GM18870 (cell line): ENCODE data around the gene CDC42EP5.

ENCODE experiments used
- ATAC-seq: cut with Tn5 transposase; IDR thresholded peaks from one replicate; pipeline ENCODE4 v1.9.1; 2021; ENCODE audit warnings: moderate library complexity; ENCODE audit not compliant: unreplicated experiment

Gene CDC42EP5

DNA sequence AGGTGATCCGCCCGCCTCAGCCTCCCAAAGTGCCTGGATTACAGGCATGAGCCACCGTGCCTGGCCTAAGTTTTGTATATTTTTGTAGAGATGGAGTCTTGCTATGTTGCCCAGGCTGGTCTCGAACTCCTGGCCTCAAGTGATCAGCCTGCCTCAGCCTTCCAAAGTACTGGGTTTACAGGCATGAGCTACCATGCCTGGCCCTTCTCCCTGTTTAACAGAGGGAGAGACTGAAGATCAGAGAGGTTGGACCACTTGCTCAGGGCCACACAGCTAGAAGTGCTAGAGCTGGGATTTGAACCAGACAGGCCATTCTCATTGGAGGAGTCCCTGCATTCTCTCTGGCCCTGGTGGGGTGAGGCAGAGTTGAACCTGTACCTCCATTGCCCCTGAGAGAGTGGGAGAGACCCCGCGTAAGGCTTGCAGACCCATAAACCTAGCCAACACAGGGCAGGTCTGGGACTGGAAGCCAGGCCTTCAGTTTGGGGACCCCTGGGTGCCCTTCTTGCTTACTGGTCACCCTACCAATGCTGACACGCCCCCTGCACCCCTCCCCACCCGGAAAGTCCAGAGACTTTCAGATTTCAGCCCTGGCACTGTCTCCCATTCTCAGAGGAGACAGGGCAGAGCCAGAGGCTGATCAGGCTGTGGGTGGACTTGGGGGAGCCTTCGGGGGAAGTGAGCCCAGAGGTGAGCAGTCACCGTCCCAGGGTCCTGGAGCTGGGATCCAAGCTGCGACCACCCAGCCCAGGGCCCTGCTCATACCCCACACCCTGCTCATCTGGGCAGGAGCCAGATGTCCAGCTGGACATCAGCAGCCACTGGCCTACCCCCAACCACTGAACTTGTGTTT, 44.5 kb downstream of the CDC42EP5 start:
- ATAC-seq: no peak

DNA sequence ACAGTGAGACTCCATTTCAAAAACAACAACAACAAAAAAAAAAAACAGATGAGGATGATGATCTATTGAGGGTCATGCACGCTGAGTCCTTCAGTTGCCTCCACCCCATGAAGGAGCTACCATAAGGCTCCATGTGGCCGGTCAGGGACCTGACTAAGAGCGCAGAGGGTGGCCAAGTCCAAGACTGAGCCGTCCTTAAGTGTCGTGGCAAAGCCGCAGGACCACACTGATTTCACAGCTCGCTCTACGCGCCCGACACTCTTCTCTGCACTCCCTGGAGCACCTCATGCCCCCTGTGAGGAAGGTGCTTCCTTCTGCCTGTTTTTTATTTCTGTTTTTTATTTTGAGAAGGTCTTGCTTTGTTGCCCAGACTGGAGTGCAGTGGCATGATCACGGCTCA, 45.5 kb downstream of the CDC42EP5 start:
- ATAC-seq: no peak

DNA sequence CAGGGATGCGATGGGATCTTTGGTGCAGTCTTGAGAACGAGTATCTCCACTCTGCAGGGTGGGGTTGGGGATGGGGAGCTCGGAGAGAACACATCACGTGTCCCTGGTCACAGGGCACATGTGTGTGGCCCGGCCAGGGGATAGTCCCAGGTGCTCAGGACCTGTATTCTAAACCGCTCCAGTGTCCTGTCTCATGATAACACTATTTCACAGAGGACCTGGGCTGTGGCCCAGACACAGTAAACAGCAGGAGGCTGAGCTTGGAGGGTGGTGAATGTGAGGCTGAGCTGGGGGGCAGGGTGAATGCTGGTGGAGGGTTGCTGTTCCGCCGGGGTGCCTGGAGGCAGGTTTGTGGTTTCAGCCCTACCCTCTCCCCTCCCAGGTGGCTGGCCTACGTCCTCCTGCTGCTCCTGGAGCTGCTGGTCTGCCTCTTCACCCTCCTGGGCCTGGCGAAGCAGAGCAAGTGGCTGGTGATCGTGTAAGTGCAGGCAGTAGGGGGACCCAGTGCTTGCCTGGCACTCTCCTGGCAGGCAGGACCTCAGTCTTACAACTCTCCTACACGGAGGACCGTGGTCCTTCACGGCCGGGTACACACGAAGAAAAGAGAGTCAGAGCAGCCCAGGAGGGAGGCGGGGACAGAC, 46.7 kb downstream of the CDC42EP5 start:
- no peak for ATAC-seq

DNA sequence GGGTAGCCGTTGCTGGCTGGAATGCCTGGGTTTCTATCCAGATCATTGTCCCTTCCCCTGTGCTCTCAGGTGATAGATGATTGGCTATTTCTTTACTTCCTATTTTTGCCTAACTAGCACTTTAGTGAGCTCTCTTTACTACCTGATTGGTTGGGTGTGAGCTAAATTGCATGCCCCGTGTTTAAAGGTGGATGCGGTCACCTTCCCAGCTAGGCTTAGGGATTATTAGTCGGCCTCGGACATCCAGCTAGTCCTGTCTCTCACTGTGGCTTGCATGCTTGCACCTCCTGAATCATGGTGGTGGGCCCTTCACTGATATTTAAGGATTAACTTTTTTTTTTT, 47.7 kb downstream of the CDC42EP5 start:
- ATAC-seq: no peak

DNA sequence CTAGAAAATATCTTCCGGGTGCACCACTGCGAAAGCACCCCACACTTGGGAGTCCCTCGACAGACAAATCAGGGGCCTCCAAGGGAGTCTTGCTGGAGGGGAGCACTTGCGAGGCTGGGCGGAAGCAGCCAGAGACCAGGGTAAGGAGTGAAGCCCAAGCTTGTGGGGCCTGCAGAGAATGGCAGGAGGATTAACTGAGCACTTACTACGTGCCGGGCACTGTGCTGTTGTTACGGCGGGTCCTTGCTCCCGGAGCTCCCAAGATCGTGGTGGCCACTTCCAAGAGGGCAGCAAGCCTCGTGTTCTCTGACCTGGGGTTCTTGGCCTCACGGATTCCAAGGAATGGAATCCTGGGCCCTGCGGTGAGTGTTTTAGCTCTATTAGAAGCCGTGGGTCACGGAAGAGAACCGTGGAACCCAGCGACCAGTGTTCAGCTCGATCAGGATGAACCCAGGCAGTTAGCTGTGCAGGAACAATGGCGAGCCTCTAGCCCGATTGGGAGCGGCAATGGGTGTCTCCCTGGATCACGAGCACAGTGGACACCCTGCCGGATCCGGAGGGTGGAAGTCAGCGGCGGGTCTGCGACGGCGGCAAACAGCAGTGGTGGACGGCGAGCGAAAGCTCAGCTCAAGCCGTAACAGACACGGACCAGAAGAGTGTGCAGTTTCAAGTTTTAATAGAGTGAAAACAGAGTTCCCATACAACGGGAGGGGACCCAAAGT, 48.3 kb downstream of the CDC42EP5 start:
- no peak for ATAC-seq

DNA sequence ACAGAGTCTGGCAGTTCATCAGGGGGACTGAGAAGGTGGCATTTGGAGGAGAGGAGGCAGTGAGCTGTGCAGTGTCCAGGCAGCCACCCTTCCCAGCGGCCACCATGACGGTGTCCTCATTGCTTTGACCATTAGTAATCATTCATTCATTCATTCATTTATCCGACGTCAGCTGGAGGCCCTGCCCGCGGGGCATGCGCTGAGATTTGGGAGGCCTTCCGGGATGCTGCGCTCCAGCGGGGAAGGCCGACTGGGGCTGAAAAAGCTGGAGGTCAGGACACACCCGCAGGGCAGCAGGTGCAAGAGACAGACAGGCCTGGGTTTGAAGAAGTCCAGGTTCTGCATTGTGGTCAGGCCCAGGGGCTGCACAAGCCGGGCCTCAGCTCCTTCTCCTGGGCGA, 48.9 kb downstream of the CDC42EP5 start:
- ATAC-seq: no peak

DNA sequence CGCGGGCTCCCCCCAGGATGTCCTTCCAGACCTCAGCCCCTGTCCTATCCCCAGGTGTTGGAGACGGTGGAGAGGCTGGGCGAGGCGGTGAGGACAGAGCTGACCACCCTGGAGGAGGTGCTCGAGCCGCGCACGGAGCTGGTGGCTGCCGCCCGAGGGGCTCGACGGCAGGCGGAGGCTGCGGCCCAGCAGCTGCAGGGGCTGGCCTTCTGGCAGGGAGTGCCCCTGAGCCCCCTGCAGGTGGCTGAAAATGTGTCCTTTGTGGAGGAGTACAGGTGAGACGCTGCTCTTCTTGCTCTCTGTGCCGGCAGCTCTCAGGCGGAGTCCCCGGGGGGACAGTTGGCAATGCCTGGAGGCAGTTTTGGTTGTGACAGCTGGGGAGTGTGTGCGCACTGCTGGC, 51.0 kb downstream of the CDC42EP5 start:
- no peak for ATAC-seq

DNA sequence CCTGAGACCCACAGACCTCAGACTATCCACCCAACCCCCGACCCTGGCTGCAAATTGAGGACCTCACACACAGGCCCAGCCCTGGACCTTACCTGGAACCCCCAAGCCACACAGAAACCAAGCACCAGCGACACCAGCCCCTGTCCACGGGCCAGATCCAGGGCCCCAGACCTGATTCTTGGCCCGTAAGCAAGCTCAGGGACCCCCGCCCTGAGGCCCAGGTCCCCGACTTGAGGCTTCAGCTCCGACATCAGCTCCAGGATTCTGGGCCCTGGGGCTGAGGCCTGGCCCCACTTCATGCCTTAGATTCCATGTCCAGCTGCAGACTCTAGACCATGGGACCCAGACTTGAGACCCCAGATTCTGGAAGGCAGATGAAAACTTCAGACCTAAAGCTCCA, 51.6 kb downstream of the CDC42EP5 start:
- no peak for ATAC-seq

DNA sequence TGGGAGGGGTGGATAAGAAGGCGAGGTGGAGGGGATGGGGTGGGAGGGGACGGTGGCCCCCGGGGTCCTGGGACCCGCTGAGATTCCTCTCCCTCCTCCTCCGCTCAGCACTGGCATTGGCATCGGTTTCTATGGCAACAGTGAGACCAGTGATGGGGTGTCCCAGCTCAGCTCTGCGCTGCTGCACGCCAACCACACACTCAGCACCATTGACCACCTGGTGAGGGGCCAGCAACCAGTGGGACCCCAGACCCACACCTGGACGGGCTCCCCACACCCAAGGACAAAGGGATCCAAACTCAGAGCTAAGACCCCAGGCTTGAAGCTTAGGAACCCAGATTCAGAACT, 52.0 kb downstream of the CDC42EP5 start:
- ATAC-seq: no peak

DNA sequence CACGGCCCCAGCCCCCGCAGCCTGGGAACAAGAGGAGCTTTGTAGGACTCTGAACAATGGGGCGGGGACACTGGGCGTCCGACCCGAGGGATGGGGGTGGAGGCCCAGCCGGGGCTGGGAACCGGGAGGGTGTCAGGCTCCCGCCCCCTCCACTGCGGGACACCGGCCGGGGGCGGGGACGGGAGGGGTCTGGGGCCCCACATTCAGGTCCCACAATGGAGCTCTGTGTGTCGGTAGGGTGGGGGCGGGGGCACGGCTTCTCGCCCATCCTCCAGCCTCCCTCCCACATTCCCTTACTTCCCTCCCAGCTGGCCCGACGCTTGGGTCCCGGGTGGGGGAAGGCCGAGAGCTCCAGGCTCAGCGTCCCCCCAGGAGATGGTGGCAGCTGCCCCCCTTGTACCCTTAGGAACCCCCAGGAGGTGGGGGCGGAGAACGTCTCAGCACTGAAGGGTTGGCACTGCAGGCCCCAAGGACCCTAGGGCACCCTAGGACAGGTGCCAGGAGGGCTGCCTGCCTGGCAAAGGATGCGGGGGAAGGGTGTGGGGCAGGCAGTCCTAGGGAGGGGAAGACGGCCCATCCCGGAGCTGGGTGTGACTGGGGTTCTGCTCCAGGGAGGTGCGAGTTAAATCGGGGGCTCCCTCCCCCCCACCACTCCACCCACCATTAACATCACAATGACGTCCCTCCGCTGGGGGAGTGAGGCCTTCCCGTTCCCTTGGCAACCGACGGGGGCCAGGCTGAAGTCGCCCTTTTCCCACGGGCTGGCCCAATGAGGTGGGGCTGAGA, 52.5 kb downstream of the CDC42EP5 start:
- ATAC-seq: no peak

DNA sequence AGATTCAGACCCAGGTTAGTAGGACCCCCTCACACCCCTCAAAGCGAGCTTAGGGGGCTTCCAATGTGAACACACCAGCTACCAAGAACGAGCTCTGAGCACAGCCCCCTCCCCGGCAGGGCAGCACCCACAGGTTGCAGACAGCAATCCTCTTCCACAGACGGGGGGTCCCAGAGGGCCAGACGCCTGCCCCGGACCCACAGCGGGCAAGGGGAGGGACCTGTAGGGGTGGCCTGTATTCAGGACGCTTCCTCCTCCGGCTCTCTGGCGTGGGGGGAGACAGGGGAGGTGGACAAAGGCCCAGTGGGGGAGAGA, 53.1 kb downstream of the CDC42EP5 start:
- no peak for ATAC-seq

DNA sequence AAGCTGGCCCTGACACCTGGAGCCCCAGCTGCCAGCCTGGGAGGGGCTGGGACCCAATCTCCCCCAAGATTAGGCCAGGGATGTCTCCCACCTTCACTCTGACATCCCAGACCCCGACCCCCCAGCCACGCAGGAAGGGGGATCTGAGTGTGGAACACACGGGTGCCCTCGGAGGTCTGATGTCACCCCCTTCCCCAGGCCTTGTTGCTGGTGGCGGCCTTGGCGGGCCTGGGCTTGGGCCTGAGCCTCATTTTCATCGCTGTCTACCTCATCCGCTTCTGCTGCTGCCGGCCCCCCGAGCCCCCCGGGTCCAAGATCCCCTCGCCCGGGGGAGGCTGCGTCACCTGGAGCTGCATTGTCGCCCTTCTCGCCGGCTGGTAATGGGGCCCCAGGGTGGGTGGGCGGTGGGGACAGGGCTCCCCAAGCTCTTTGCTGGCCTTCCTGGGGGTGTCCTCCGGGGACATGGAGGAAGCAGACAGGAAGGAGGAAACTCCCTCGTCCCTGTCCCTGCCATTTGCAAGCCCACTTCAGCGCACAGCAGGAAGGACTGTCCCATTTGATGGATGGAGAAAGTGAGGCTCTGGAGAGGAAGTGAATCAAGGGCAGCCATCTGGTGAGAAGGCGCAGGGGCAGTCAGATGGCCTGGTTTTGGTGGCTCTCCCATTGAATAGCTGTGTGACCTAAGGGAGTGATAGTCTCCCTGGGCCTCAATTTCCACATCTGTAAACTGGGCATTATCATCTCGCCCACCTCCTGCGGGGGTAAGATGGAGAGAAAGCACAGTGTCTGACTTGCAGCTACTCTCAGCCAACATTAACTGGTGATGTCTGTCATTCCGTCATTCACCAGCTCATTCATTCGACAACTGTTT, 53.9 kb downstream of the CDC42EP5 start:
- ATAC-seq: no peak

DNA sequence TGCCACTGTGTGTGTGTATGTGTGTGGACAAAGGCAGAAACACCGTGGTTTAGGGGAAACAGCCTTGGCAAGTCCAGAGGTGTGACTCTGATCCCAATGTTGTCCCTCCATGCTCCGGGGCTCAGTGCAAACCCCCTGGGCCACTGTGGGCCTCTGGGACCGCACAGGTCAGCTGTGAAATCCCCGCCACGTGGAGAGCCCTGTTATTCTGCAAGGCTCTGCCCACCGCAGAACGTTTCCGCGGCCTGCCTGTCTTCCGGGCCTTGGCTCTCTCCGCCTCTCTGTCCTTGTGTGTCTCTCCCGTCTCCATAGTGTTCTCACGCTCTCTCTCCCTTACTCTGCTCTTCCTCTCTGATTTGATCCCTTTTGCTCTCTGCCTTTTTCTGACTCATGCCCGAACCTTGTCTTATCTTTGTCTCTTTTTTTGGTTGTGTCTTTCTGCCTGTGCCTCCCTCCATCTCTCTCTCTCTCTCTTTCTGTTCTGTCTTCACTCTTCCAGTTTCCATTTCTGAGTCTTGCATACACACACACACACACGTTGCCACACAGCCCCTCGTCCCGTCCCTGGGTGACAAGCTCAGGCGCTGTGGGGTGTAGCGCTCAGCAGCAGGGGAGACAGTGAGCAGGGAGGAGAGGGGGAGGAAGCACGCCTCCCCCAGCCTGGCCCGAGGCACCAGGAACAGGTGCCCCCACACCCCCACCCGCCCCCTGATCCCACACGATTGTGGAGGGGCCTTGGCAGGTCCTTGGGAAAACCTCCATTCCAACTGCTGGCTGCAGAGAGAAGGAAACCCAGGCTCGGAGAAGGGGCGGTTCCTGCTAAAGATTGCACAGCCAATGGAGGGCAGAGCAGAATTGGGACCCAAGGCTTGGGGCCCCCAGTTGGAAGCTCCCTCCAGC, 54.8 kb downstream of the CDC42EP5 start:
- no peak for ATAC-seq

DNA sequence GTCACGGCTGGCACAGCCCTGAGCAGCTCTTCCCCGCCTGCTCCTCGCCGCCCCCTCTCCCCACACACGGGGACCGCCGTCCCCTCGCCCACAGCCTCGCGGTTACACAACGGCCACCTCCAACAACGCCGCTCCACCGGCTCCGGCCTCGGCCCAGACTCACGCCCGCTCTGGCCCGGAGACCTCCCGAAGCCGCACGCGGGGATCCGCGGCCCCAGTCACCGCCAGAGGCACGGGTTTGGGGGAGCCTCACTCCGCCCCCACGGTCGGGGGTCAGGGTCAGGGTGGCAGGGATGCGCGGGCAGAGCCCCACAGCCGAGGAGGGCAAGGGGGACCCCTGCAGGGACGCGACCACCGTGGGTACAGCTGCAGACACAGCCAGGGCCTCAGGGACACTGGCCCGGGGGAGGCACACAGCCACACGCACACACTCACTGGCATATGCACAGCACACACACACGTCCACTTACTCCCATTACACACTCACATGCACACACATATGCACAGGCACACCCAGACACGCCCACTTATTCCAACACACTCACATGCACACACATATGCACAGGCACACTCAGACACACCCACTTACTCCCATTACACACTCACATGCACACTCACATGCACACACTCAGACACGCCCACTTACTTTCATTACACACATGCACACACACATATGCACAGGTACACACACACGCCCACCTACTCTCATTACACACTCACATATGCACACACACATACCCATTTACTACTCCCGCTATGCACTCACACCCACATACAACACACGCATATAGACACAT, 56.2 kb downstream of the CDC42EP5 start:
- no peak for ATAC-seq

DNA sequence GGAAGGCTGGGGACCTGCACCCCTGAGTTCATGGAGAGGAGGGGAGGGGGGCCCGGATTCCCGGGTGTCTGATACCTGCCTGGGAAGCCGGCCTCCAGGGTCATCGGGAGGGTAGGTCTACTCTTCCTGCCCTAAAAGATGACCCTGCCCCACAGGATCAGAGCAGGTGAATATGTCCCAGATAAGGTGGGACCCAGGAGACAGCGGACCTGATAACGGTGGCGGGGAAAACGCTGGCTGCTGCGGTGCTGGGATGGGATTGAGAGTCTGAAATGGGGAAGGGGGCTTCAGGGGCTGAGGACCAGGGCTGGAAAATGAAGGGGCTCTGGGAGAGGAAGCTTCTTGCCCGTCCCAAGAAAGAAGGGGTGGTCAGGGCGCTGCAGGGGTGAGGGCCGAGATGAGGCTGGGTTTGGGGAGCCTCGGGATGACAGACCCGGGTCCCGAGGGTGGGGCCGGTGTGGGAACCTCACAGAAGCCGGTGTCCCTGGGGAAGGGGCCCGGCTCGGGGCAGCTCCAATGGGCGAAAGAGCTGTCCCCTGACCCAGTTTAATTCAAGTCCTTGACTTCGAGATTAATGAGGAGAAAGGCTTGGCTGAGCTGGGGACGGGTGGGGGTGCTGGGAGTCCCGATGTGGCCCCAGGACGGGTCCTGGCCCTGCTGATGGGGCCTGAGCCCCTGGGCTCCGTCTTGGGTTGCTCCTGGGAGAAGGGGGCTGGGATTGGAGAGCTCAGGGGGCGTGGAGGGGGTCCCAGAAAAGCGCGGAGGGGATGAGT, 57.0 kb downstream of the CDC42EP5 start:
- no peak for ATAC-seq

DNA sequence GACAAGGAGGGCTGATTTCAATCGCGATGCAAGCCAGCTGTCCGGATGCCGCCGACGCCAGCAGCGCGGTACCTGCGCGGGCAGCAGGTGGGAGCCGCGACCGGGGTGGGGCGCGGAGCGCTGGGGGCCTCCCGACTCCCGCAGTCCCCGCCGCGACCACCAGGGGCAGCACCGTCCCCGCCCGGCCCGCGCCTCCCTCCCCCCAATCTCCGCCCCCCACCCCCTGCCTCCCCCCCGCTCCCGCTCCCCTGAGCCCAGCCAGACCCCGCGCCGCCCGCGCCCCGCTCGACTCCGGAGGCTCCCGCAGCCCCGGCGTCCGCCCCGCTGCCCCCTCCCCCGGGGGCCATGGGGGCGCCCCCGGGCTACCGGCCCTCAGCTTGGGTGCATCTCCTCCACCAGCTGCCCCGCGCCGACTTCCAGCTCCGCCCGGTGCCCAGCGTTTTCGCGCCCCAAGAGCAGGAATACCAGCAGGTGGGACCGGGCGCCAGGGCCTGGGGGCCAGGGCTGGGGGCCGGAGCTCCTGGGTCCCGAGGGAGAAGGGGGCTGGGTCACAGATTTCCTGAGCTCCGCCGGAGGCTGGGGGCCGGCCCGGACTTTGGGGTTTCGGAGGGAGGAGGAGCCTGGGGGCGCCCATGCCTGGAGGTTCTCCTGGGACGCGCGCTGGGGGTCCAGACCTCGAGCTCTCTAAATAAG, 57.7 kb downstream of the CDC42EP5 start, which contains the start of gene TTYH1:
TSS of gene TTYH1 (plus strand) at position 257 of the 693 bp plus-strand sequence. CDS start at position 346, 89 bp downstream.
- ATAC-seq: no peak
